NCI-H1417 treated with DMSO at 0.1 percent for 48 hours (cell line): ENCODE measurements around the gene KCNB1.
"Not testable (repeated sequence)": the region's sequence is repeated elsewhere in the genome, so short reads cannot be mapped to it uniquely, and the experiment has no call there.

Source experiments
- DNase-seq: peaks from one replicate; lab custom pipeline; 2025; lab: John Stamatoyannopoulos, UW

KCNB1 gene

DNA sequence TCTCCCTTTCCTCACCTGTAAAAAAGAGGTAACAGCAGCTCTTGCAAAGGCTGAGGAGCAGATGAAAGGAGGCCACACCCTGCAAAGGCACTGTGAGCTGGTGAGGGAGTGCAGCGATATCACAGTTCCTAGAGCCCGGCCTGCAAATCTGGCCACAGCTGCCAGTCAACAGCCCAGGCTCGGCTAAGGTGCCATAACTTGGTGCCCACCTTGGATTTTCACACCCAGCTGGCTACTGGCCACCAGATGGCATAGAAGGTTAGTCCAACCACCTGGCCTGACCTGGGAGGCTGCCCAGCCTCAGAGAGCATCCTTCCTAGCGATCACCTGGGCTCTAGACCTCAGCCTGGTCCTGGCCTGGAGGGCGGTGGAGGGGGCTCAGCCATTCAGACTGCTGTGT, 46.8 kb downstream of the KCNB1 start:
- no peak for DNase-seq

DNA sequence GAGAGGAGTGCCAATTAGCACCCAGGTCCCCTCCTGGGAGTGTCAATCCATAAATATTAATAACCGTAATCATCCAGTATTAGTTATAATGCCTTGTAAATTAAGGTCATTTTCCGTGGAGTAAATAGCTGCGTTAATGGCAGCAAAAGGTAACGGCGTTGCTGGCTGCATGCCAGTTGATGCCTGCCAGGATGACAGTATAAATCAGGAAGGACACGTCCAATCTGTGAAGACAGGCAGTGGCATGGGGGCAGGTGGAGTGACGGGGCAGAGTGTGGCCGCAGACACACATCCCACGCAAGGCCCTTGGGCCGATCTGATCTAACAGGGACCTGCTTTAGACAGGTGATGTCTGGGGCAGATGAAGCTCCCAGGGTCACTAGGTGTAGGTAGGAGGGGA, 49.1 kb downstream of the KCNB1 start:
- DNase-seq = peak; percentile 95

DNA sequence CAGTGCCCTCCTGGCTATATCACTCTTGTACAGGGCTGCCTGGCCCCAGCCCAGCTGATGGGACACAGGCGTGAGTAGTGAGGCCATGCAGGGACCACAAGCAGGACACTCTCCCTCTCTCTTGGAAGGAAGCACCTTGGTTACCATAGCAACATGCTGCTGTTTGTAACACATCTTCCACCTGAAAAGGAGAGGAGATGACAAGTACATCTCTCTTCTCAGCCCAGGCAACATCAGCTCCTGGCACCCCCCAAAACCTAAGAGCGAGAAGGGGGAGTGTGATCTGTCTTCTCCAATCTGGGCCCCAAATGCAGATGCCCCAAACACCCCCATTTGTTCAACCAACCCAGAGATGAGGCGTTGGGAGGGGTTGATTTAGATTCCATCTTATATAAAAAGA, 49.9 kb downstream of the KCNB1 start:
- no peak for DNase-seq

DNA sequence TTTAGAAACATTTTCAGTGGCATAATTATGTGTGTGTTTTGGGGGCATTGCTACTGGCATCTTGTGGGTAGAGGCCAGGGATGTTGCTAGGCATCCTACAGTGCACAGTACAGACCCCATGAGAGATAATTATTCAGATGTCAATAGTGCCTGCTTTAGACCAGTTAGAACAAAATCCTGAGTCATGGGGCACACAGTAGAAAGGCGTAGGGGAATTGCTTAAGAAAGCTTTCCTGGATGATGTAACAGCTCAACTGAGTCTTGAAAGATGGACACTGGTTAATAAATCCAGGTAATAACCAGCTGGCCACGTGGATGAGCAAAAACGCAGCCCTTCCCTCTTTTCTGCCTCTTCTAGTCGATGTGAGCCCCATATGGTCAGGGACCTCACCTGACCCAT, 51.1 kb downstream of the KCNB1 start:
- DNase-seq = no peak

DNA sequence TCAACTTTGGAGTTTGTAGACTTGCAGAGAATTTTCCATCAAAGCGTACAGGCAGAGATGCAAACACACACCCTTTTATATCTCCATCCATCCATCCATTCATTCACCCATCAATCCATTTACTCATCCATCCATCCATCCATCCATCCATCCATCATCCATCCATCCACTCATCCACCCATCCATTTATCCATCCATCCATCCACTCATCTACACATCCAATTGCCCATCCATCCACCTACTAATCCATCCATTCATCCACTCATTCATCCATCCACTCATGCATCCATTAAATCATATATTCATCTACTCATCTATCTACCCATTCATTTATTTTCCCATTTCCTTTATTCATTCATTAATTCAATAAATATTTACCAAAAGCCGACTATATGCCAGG, 52.1 kb downstream of the KCNB1 start:
- no peak for DNase-seq

DNA sequence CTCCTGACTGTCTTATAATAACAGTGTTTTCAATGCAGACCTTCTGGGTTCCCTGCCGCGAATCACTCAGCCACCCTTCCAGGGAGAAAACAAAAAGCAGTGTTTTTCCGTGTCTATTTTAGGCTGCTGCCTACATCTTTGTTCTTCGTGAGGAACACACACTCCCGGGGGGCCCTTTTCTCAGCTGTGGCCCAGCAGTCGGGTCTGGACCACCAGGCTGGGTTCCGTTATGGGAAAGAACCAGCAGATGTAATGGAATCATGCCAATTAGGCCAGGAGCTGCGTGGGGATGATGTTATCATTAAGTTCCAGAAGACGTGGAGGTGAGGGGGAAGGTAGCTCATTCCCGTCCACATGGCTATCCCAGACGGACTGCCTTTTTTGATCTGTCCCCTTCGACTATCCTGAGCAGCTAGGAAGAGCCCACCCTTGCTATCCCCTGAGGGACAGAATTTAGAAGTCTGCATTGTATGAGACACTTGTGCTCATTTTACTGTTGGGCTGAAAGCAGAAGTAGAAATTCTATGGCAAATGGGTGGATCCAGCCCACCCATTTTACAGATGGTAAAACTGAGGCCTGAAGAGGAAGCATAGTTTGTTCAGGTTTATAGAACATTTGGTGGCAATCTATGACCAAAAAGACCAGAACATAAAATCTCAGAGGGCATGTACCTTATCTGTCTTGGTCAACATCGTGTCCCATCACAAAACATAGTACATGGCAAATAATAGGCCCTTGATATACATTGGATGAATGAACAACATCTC, 54.5 kb downstream of the KCNB1 start:
- DNase-seq = no peak

DNA sequence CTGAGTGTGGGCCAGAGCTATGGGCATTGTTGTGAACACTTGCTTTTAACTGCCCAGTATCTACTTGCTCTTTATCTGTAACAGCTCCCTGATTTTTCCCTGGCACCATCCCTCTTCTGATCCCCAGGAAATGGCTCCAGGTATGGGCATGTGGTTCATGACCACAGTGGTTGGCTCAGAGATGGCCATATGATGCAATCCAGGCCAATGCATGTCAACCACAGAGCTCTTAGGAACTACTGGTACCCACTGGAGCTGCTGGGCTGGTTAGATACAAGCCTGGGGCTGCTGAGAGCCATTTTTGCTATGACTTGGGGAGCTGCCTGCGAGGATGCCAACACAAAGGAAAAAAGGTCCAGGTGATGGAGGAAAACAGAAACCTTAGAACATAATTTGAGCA, 55.6 kb downstream of the KCNB1 start:
- DNase-seq = no peak

DNA sequence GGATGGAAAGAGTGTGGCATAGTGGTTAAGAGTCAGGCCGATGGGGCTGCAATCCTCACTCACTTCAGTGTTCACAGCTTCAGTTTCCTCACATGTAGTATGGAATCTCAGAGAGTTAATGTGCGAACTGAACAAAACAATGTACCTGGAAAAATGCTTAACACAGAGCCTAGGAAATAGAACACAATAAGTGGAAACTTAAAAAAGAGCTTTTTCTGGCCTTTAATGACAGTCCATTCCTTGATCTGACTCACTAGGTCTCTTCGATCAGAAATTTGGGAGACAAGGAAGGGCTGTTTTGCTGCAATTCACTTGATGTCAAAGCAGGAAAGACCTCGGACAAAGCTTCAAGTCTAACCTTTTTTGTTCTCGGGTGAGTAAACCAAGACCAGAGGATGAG, 56.1 kb downstream of the KCNB1 start:
- no peak for DNase-seq

DNA sequence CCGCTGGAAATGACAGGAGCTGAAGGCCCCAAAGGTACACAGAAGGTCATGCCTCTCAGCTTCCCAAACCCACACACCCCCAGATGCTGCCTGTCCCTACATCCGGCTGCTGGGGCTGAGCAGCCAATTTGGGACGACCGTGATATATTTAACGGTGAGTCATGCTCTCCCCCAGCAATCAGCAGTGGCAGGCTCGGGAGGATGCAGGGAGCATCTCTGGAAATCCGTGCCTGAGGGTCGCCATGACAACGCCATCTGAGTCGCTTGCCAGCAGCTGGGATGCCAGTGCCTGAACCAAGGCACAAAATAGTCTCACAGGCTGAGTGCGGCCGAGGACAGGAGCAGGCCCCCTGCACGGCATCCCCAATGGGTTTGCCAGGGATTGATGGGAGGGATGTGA, 57.9 kb downstream of the KCNB1 start:
- no peak for DNase-seq

DNA sequence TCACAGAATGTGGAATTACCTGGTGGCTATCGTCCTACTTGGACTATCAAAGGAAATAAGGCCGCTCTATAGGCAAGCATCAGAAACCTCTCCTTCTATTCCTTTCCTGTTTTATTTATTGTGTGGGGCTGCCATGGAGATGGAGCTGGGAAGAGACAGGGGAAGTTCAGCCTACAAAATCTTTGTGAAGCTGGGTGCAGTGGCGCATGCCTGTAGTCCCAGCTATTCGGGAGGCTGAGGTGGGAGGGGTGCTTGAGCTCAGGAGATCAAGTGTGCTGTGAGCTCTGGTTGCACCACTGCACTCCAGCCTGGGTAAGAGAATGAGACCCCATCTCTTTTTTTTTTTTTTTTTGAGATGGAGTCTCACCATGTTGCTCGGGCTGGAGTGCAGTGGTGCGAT, 60.3 kb downstream of the KCNB1 start:
- no peak for DNase-seq

DNA sequence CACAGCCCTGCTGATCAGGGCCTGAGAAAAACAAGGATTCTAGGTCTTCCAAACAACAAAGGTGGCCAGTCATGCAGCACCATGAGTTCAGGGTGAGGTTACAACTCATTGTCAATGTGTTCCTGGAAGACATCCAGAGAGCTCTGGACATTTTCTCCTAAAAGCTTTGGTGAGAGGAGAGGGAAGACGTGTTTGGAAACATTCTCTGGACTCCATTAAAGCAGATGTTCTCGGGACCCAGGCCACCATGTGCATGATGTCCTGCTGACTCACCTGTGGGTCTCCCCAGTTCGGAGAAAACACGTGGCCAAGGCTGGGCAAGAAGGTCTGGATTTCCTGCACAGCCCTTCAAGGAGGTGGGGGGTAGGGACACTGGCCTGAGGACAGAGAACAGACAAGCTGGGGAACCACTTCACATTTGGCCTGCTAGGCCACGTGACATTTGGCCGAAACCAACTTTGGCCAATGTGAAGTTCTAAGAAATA, 61.6 kb downstream of the KCNB1 start:
- no peak for DNase-seq

DNA sequence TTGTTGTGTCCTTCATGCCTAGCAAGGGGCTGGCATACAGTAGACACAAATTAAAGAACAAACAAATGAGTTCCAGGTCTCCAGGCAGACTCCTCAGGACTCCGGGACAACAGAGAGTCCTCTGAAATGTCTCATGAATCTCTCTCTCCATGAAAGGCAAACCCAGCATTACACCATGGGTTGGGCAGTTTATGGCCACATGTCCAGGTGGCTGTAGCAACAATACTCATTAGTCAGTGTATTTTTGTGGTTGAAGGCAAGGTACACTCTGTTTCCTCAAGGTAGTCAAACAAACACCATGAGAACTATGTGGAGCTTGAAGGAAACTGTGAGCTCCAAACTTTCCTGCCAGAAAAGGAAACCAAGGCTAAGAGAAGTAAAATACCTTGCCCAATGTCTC, 62.2 kb downstream of the KCNB1 start:
- no peak for DNase-seq

DNA sequence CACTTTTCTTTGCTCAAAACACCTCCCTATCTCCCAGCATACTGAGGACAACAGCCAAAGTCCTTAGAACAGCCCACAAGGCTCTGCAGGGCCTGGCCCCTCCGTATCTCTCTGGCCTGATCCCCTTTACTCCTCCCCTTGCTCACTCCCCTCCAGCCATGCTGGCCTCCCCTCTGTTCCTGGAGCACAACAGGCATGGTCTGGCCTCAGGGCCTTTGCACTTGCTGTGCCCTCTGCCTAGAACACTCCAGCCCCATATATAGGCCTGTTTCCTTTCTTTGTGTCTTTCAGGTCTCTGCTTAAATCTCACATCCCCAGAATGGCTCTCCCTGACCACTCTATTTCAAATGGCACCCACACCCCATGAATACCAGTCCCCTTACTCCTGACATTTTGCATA, 62.7 kb downstream of the KCNB1 start:
- no peak for DNase-seq

DNA sequence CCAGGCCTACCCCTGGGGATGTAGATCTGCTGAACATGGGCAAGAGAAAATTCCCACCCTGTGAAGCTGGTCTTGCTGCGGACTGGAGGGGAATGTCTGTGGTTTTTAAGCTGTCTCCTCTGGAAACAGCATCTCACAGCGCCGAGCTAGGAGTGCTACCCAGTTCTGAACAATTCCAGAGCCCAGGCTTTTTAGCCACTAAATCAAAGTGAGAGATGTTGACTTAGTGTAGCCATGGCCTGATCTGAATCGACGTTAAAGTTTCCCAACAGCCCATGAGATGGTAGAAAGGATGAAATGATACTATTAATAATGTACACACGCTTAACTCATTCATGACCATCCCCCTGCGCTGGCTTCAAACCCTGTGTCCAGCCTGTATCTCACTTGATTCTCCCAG, 63.7 kb downstream of the KCNB1 start:
- no peak for DNase-seq

DNA sequence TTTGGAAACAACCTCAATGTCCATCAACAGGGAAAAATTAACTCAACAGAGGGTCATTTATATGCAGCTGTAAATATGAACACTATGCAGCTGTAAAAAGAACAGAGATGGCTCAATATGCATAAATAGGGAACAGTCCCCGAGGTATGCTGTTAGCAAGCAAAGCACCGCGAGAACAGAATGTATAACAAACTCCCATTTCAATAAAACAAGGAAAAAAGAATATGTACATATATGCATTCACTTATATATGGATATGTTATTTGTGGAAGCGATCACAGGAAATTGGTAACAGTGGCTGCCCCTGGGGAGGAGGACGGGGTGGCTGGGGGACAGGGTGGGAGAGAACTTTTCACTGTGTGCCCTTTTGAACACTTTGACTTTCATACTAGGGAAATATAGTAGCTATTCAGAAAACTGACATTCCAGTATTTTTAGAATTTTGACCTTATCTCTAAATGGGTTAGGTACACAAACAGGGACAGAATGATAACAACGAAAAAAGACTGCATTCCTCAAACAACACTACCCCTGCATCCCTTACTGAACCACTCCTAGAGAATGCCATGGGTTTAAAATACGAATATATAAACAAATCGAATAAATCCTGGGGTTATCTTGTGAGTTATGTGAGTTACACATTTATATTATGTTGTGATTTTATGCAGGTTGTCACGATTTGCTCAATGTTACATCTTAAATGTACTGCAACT, 64.5 kb downstream of the KCNB1 start:
- no peak for DNase-seq

DNA sequence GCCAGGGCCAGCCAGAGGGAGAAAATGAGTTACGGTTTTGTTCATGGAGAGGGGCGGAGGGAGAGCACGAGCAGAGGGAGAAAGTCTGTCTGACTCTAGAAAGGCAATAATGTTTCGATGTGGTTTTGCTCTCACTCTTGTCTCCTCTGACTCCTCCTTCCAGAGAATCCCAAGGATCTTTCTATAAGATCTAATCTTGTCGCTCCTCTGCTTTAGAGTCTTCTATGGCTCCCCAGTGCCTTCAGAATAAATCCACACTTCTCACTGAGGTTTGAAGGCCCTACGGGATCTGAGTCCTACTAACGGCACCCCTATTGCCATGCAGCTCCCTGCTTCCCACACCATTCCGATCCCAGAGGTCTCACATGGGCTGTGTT, 66.8 kb downstream of the KCNB1 start:
- no peak for DNase-seq

DNA sequence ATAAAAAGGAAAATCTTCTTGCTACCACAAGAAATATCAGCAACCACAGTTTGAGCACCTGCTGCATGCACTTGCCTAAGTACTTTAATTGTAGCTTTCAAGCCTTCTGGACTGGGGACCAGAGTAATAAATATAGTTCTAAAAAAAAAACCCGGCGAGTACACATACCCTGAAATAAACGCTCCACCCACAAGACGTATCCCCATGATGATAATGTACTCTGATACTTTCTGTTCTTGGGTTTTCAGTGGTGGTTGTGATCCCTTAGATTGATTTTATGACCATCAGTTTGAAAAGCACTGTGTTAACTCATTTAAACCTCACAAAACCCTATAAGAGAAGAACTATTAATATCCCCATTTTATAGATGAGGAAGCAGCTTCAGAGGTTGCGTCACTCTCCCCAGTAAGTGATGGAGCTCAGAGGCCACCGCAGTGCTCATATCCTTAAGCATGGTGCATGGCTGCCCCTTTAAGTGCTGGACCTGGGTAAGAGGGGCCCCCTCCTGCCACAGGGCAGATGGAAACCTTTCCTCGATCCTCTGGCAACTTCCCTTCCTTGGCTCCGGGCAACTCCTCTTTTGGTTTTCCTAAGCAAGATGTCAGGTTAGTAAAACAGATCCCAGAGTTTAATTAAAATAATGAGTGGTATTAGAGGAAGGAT, 67.3 kb downstream of the KCNB1 start:
- DNase-seq = no peak

DNA sequence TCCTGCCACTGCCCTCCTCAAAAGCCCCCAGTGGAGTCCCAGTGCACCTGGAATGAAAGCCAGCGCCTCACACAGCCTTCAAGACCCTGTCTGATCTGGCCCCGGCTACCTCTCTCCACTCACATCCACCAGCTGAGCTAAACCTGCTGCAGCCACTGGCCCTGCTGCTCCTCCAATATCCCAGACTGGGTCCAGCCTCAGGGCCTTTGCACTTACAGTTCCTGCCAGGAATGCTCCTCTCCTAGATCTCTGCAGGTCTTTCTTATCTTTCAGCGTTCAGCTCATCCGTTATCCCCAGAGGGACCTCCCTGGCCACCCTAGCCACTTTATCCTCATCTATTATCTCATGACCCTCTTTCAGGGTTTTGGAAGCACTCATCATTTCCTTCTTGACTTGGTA, 68.8 kb downstream of the KCNB1 start:
- DNase-seq = no peak

DNA sequence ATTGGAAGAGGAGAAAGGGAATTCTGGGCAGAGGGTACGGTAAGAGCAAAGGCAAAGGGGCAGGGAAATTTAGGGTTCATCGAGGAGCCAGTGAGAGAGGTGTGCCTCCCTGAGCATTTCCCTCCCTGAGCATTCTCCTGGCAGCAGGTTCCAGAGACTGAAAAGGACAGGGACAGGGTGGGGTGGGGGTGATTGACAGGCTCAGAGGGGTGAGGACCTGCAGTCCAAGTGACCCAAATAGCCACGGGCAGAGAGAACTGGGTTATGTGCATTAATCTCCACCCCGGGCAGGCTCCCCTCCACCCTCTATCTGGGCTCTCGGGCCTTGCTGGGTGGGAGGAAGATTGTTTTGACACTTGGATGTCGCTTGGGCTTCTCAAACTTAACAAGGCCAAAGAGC, 69.5 kb downstream of the KCNB1 start:
- no peak for DNase-seq

DNA sequence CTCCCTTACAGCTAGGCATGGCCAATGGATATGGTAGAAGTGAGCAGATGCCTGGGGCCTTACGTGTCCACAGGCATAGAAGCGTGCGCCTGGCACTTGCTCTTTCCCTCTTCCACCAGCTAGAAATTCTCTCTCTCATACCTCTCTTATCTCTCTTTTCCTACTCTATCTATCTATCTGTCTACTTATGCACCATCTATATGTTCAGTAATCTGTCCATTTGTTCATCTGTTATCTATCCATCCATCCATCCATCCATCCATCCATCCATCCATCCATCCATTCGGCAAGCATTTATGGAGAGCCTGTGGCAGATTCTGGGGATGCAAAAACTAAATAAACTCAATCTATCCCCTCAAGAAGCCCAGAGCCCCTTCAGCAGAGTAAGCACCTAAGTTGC, 70.2 kb downstream of the KCNB1 start:
- DNase-seq = no peak

DNA sequence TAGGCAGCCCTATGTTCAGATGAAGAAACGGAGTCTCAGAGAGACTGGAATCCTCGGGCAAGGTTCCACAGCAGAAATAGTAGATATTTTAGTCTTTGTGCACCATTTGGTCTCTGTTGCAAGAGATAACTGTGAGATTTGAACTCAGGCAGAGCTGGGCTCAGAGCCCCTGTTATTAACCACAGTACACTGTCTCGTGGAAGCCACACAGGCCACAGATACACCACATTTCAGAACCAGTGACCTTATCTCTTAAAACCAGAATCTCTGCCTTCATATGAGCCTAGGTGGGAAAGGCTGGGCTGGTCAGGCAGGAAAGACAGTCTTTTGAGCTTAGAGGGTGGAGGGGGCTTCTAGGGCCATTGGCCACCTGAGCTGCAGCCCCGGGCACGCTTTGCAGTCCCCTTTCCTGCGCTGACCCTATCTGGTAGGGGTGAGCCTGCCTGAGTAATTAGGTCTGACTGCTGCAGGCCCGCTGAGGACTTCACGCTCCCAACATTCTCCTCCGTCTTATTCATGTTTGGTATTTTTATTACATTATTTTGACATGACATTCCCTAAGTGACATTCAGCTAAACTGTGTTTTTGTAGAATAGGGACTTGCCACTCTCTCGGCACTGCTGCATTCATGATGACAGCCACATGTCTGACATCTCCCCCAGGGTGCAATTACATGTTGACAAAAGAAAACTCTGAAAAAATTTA, 71.1 kb downstream of the KCNB1 start:
- DNase-seq = no peak

DNA sequence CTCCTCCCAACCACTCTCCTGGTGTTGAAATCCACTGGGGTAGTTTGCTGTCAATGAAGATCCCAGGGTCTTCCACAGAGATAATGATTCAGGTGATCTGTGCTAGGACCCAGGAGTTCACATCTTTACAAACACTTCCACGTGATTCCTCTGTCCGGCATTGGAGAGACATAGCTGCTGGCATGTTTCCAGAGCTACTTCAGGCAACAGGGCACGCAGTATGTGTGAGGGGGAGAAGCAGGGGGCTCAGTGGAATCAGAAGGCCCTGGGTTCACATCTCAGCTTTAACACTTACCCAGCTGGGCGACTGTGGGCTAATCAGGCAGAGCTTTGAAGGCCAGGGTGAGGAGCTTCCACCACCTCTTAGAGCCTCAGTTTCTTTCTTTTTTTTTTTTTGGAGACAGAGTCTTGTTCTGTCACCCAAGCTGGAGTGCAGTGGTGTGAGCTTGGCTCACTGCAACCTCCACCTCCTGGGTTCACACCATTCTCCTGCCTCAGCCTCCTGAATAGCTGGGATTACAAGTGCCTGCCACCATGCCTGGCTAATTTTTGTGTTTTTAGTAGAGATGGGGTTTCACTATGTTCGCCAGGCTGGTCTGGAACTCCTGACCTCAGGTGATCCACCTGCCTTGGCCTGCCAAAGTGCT, 72.4 kb downstream of the KCNB1 start:
- not testable (repeated sequence) for DNase-seq
